HFFc6 (cell line): ENCODE data around the gene CLN6. TPM values are rescaled to one million over a fixed set of nuclear protein-coding genes. Genes with fewer than 3 reads are reported as not detected.
A peak's percentile ranks its signal among the peaks of the same experiment; 100 is the strongest.

Experiments
- DNase-seq: peaks from one replicate; pipeline ENCODE4 v3.0.0-alpha.2; 2018
- H3K27ac Mint-ChIP-seq: 2 replicates; pipeline ENCODE4 v1.8.0; 2020; ENCODE audit warnings: mild to moderate bottlenecking, mixed read lengths
- H3K27me3 Mint-ChIP-seq: 2 replicates; pipeline ENCODE4 v1.8.0; 2021; ENCODE audit warnings: mild to moderate bottlenecking, moderate library complexity, mixed read lengths; ENCODE audit not compliant: insufficient read depth
- H3K36me3 Mint-ChIP-seq: 2 replicates; pipeline ENCODE4 v1.8.0; 2021; ENCODE audit warnings: low read depth, mixed read lengths
- H3K4me1 Mint-ChIP-seq: 2 replicates; pipeline ENCODE4 v1.8.0; 2020; ENCODE audit warnings: low read depth, mixed read lengths
- H3K4me3 Mint-ChIP-seq: 2 replicates; pipeline ENCODE4 v1.8.0; 2020; ENCODE audit warnings: mild to moderate bottlenecking, moderate library complexity, mixed read lengths
- H3K9me3 Mint-ChIP-seq: 2 replicates; pipeline ENCODE4 v1.8.0; 2020; ENCODE audit warnings: mild to moderate bottlenecking, mixed read lengths
- total RNA-seq, 6 experiments: library from RNA; stranded (reverse); fragmentation: NEBNext Ultra II Directional; extraction: Animal tissue kit (Norgen Biotek cat#: 25700); gene quantifications; 2 replicates in 1 of 6; 3 replicates in 5 of 6; pipeline ENCODE4 v1.2.3, GENCODE V29; 2021
- TF ChIP-seq, protein P1 (sequence below): fragments of 200-600 bp; sonication (generic); IDR thresholded peaks from 2 replicates; pipeline ENCODE4 v1.5.0; 2021; ENCODE audit warnings: antibody characterized with exemption, mild to moderate bottlenecking

CLN6 gene
- total RNA-seq, 6 experiments from 2014 or later = 26.0 to 45.0 (median 37.1) TPM

DNA sequence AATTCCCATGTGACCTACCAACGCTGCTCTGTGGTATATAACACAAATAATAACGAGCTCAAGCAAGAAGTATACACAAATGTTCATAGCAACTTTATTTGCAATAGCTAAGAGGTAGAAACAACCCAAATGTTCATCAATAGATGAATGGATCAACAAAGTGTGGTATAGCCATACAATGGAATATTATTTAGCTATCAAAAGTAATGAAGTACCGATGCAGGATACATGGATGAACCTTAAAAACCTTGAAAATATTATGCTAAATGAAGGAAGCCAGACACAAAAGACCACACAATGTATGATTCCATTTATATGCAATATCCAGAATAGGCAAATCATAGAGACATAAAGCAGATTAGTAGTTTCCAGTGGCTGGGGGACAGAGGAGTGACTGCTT lies 32.5 kb upstream of the CLN6 start:
- TF ChIP-seq, protein P1, sequence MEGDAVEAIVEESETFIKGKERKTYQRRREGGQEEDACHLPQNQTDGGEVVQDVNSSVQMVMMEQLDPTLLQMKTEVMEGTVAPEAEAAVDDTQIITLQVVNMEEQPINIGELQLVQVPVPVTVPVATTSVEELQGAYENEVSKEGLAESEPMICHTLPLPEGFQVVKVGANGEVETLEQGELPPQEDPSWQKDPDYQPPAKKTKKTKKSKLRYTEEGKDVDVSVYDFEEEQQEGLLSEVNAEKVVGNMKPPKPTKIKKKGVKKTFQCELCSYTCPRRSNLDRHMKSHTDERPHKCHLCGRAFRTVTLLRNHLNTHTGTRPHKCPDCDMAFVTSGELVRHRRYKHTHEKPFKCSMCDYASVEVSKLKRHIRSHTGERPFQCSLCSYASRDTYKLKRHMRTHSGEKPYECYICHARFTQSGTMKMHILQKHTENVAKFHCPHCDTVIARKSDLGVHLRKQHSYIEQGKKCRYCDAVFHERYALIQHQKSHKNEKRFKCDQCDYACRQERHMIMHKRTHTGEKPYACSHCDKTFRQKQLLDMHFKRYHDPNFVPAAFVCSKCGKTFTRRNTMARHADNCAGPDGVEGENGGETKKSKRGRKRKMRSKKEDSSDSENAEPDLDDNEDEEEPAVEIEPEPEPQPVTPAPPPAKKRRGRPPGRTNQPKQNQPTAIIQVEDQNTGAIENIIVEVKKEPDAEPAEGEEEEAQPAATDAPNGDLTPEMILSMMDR = no peak
- Mint-ChIP-seq H3K27me3 (peaks cover 5% of the 10 kb centered on the region), H3K4me1 (peaks cover 7% of the 10 kb centered on the region), H3K9me3 (no peaks in the 10 kb centered on the region), H3K4me3 (no peak overlapping the region), H3K36me3 (no peaks in the 10 kb centered on the region), H3K27ac (no peak overlapping the region)
- no peak for DNase-seq

DNA sequence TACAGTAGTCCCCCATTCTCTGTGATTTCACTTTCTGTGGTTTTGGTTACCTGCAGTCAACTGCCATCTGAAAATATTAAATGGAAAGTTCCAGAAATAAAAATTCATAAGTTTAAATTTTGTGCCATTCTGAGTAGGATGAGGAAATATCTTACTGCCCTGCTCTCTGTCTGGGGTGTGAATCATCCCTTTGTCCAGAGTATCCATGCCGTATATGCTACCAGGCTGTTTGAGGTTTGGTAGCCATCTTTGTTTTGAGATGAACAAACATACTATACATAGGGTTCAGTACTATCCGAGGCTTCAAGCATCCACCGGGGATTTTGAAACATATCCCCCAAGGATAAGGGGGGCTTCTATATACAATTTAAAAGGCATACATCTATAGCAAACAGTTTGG lies 31.7 kb upstream of the CLN6 start:
- no peak for DNase-seq
- Mint-ChIP-seq H3K27me3 (peaks cover 7% of the 10 kb centered on the region), H3K27ac (no peak overlapping the region), H3K4me3 (no peak overlapping the region), H3K4me1 (peaks cover 7% of the 10 kb centered on the region), H3K9me3 (no peaks in the 10 kb centered on the region), H3K36me3 (no peaks in the 10 kb centered on the region)
- TF ChIP-seq, protein P1 = no peak

DNA sequence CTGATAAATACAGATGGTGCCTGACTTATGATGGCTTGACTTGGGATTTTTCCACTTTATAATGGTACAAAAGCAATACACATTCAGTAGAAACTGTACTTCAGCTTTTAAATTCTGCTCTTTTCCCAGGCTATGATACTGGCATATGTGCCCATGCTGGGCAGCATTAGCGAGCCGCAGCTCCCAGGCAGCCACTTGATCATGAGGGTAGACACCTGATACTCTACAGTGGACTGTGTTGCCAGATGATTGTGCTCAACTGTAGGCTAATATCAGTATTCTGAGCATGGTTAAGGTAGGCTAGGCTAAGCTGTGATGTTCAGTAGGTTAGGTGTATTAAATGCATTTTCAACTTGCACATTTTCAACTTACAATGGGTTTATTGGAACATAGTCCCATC lies 30.4 kb upstream of the CLN6 start:
- no peak overlapping the region for H3K27ac Mint-ChIP-seq
- H3K4me3 Mint-ChIP-seq = no peak overlapping the region
- TF ChIP-seq, protein P1 = no peak
- peaks cover 7% of the 10 kb centered on the region for H3K4me1 Mint-ChIP-seq
- H3K27me3 Mint-ChIP-seq = peaks cover 7% of the 10 kb centered on the region
- H3K9me3 Mint-ChIP-seq = no peaks in the 10 kb centered on the region
- H3K36me3 Mint-ChIP-seq = no peaks in the 10 kb centered on the region
- DNase-seq = no peak

DNA sequence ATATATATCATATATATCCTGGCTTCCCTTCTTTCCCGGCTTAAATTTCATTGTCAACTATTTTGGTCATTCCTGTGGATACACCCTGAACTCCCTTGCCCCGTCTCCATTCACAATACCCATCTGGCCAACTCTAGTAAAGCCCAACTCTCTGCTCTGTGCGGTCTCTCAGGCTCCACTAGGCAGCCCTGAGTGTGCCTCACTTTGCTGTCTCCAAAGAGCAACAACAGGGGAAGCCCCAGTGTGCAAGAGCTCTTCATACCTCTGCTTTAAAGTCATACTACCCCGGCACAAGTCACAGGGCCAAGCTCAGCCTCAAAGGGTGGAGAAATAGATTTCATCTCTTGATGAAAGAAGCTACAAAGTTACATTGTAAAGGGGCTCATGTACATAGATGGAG lies 29.2 kb upstream of the CLN6 start:
- Mint-ChIP-seq H3K4me3 (no peak overlapping the region; the same call in 1 of the 2 replicates), H3K4me1 (peaks cover 7% of the 10 kb centered on the region), H3K27ac (no peak overlapping the region), H3K9me3 (no peaks in the 10 kb centered on the region), H3K27me3 (peaks cover 3% of the 10 kb centered on the region), H3K36me3 (no peaks in the 10 kb centered on the region)
- TF ChIP-seq, protein P1 = no peak
- DNase-seq = no peak

DNA sequence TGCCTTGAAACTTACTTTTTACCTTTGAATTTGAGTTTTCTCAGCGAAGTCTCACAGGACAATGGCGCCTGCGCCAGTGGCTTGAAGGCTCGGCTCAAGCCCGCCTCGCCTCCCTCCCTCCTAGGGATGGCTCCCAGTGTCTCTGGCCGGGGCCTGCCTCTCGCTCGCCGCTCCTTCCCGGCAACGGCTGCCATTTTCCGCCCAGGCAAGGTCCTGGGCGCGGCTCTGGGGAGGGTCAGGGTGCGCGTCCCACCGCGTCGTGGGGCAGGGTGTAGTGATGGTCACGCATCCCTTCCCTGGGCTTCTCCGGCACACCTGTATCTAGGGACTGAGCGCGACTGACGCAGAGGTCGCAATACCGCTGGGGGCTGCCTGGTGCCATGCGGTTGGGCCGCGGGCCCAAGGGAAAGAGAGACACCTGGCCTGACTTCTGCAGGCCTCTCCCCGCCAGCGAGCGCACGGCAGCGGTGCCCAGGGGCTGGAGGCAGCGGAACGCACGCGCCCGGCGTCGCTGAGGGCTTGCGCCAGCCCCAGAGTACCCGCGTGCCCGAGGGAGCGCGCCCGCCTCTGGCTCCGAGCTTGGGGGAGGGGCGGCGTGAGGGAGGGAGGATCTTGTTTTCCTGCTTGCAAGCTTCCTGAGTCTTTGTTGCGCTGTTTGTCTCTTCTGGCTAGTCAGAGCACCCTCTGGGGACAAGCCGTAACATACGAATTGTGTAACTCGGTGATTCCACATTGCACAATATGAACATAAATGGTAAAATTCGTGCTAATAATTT lies 27.3 kb upstream of the CLN6 start:
- H3K27ac Mint-ChIP-seq = peak overlapping the region; percentile 67
- TF ChIP-seq, protein P1 = no peak
- peaks cover 5% of the 10 kb centered on the region for H3K27me3 Mint-ChIP-seq
- H3K4me3 Mint-ChIP-seq = peak overlapping the region; percentile 78
- no peaks in the 10 kb centered on the region for H3K36me3 Mint-ChIP-seq
- no peaks in the 10 kb centered on the region for H3K9me3 Mint-ChIP-seq
- DNase-seq = peak; percentile 77
- H3K4me1 Mint-ChIP-seq = peaks cover 13% of the 10 kb centered on the region
